ENCODE data around the gene PLS1.
"Not testable (repeated sequence)": the region's sequence is repeated elsewhere in the genome, so short reads cannot be mapped to it uniquely, and the experiment has no call there.

DNA sequence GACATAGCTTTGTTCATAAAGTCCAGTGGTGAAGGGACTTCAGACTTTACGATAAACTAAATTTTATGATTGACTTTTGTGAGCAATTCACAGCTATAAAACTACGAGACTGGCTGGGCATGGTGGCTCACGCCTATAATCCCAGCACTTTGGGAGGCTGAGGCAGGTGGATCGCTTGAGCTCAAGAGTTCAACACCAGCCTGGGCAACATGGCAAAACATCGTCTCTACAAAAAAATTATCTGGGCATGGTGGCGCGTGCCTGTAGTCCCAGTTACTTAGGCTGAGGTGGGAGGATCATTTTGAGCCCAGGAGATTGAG is 7.2 kb downstream of the PLS1 start:
- not testable (repeated sequence) for TF ChIP-seq TCF12 (IDR thresholded peaks at IDR 0.05; ENCODE audit: low read depth, low read length); SP1 (IDR thresholded peaks at IDR 0.05; ENCODE audit: low read depth, low read length); CTCF (IDR thresholded peaks at IDR 0.05; ENCODE audit: control extremely low read depth in 1 of 3, insufficient read depth in 1 of 3, low read depth in 1 of 3, low read length in 3 of 3)
